ENCODE results near the gene GPATCH1. TPM values are rescaled to one million over a fixed set of nuclear protein-coding genes. Genes with fewer than 3 reads are reported as not detected.
A peak's percentile ranks its signal among the peaks of the same experiment; 100 is the strongest.

The GPATCH1 gene
- total and polyA plus RNA-seq, 9 of the 15 experiments (the other 6 are each of a cell fraction or from before 2014, with no cell fraction given), result 3.7 to 9.7 (median 7.7) TPM

DNA sequence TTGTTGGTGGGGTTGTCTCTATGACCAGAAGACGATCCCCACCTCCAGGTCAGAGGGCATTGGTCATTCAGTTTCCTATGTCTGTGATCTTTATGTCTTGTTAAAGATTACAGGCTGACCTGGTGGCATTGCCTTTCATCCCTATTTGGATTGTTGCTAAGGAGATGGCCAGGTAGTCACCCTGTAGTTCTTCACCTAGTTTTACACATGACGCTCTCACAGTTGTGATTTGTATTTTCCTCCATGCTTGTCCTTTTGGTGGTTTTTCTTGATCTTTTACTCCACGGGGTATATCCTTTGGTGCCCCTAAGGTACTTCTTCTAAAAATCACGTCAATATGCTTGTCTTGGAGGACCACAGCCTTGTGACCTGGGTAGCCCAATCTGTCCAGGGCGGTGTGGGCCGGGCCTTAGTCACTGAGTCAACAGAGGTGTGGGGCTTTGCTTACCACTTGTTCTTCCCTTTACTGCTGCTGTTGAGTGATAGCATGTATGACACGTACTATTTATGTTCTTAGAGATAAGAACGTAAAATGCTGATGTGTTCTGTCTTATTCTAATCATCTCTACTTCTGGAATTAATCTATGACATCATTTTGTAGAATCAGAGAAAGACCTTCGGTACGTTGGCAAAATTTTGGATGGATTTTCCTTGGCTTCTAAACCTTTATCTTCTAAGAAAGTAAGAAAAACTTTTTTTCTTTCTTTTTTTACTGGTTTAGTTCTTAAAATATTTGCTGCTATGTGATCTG is 20.1 kb downstream of the GPATCH1 start (continued):
- TF ChIP-seq, protein P1, sequence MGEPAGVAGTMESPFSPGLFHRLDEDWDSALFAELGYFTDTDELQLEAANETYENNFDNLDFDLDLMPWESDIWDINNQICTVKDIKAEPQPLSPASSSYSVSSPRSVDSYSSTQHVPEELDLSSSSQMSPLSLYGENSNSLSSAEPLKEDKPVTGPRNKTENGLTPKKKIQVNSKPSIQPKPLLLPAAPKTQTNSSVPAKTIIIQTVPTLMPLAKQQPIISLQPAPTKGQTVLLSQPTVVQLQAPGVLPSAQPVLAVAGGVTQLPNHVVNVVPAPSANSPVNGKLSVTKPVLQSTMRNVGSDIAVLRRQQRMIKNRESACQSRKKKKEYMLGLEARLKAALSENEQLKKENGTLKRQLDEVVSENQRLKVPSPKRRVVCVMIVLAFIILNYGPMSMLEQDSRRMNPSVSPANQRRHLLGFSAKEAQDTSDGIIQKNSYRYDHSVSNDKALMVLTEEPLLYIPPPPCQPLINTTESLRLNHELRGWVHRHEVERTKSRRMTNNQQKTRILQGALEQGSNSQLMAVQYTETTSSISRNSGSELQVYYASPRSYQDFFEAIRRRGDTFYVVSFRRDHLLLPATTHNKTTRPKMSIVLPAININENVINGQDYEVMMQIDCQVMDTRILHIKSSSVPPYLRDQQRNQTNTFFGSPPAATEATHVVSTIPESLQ (CRISPR knock-in tag; IDR thresholded peaks at IDR 0.05), result no peak
- TF ChIP-seq KDM1A (IDR thresholded peaks at IDR 0.05), result peak; percentile 99
- no peak for TF ChIP-seq ZNF121 (CRISPR knock-in tag; conservative IDR thresholded peaks at IDR 0.05)
- TF ChIP-seq DPF2 (IDR thresholded peaks at IDR 0.05), result peak; percentile 98
- TF ChIP-seq NR1H2 (CRISPR knock-in tag; IDR thresholded peaks at IDR 0.05), result no peak
- TF ChIP-seq, protein P2, sequence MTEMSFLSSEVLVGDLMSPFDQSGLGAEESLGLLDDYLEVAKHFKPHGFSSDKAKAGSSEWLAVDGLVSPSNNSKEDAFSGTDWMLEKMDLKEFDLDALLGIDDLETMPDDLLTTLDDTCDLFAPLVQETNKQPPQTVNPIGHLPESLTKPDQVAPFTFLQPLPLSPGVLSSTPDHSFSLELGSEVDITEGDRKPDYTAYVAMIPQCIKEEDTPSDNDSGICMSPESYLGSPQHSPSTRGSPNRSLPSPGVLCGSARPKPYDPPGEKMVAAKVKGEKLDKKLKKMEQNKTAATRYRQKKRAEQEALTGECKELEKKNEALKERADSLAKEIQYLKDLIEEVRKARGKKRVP (CRISPR knock-in tag; IDR thresholded peaks at IDR 0.05), result peak; percentile 51; the same call in 1 of the 2 replicates
- TF ChIP-seq RFX5 (IDR thresholded peaks at IDR 0.05; ENCODE audit: low read depth, low read length), result no peak
- TF ChIP-seq HNRNPUL1 (IDR thresholded peaks at IDR 0.05; ENCODE audit: low read length), result no peak
- TF ChIP-seq ZNF444 (CRISPR knock-in tag; IDR thresholded peaks at IDR 0.05), result no peak
- TF ChIP-seq ESRRA (IDR thresholded peaks at IDR 0.05; ENCODE audit: borderline replicate concordance, low read depth), result no peak
- TF ChIP-seq MTA3 (IDR thresholded peaks at IDR 0.05; ENCODE audit: borderline replicate concordance), result peak; percentile 62; the same call in 1 of the 2 replicates
- TF ChIP-seq POLR2AphosphoS5 (IDR thresholded peaks at IDR 0.05; ENCODE audit: control insufficient read depth, insufficient read depth, low read depth, low read length), result peak; percentile 58
- TF ChIP-seq FOXK2 (conservative IDR thresholded peaks at IDR 0.05 in 1 of 2, IDR thresholded peaks at IDR 0.05 in 1 of 2; ENCODE audit: low read depth in 2 of 2), result peak in 1 of 2 experiments; percentile 64
- no peak for TF ChIP-seq ZNF778 (CRISPR knock-in tag; IDR thresholded peaks at IDR 0.05)
- TF ChIP-seq, protein P3, sequence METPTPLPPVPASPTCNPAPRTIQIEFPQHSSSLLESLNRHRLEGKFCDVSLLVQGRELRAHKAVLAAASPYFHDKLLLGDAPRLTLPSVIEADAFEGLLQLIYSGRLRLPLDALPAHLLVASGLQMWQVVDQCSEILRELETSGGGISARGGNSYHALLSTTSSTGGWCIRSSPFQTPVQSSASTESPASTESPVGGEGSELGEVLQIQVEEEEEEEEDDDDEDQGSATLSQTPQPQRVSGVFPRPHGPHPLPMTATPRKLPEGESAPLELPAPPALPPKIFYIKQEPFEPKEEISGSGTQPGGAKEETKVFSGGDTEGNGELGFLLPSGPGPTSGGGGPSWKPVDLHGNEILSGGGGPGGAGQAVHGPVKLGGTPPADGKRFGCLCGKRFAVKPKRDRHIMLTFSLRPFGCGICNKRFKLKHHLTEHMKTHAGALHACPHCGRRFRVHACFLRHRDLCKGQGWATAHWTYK (CRISPR knock-in tag; IDR thresholded peaks at IDR 0.05), result peak; percentile 35; the same call in 1 of the 2 replicates
- TF ChIP-seq, protein P4, sequence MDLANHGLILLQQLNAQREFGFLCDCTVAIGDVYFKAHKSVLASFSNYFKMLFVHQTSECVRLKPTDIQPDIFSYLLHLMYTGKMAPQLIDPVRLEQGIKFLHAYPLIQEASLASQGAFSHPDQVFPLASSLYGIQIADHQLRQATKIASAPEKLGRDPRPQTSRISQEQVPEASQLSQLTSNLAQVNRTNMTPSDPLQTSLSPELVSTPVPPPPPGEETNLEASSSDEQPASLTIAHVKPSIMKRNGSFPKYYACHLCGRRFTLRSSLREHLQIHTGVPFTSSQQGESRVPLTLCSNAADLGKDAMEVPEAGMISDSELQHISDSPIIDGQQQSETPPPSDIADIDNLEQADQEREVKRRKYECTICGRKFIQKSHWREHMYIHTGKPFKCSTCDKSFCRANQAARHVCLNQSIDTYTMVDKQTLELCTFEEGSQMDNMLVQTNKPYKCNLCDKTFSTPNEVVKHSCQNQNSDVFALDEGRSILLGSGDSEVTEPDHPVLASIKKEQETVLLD (IDR thresholded peaks at IDR 0.05), result no peak
- TF ChIP-seq, protein P5, sequence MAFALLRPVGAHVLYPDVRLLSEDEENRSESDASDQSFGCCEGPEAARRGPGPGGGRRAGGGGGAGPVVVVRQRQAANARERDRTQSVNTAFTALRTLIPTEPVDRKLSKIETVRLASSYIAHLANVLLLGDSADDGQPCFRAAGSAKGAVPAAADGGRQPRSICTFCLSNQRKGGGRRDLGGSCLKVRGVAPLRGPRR (CRISPR knock-in tag; IDR thresholded peaks at IDR 0.05), result no peak
- no peak for TF ChIP-seq ZNF212 (CRISPR knock-in tag; IDR thresholded peaks at IDR 0.05)
- TF ChIP-seq ZNF3 (CRISPR knock-in tag; IDR thresholded peaks at IDR 0.05), result no peak

All from K562 (cell line).